Endothelial cell of umbilical vein (primary cell): ENCODE measurements around the gene NSFL1C. TPM values are rescaled to one million over a fixed set of nuclear protein-coding genes. Genes with fewer than 3 reads are reported as not detected.

Experiments used
- BruUV-seq: library from RNA; stranded (reverse); fragments of 400-500 nt; replicated peaks from 2 replicates; lab custom pipeline; 2021; lab: Mats Ljungman, UMichigan
- CTCF ChIA-PET: fragments of 300-600, 350-600 bp; sonication (Branson Sonifier 250); formaldehyde crosslinking; loops from one replicate; lab custom pipeline; 2021; ENCODE audit warnings: antibody characterized with exemption, inconsistent platforms; lab: Charles Lee
- POLR2A ChIA-PET: fragments of 300-600, 350-600 bp; sonication (Branson Sonifier 250); formaldehyde crosslinking; loops from one replicate; lab custom pipeline; 2021; ENCODE audit warnings: antibody characterized with exemption, inconsistent platforms; lab: Charles Lee
- DNase-seq: peaks from one replicate; pipeline ENCODE4 v3.0.0-alpha.2; 2011; ENCODE audit warnings: low read depth, low spot score
- FAIRE-seq: peaks from 2 replicates; lab custom pipeline; 2011; peaks lifted over from hg19 to GRCh38; lab: Jason Lieb, UNC
- H2AFZ ChIP-seq: 2 replicates; pipeline ENCODE4 v1.6.0; 2012; ENCODE audit warnings: low read depth, low read length, control low read depth, inconsistent platforms
- H3K27ac ChIP-seq: 2 replicates; pipeline ENCODE4 v1.5.1; 2011; ENCODE audit warnings: low read depth, mild to moderate bottlenecking, control low read depth, low read length, moderate library complexity; ENCODE audit not compliant: insufficient read depth
- H3K27me3 ChIP-seq, 2 experiments: 2 replicates each; pipeline versions ENCODE4 v1.6.0 to v1.6.1; 2011; ENCODE audit warnings: low read length in 2 of 2, mixed read lengths in 1 of 2; ENCODE audit not compliant: control insufficient read depth in 2 of 2, insufficient read depth in 2 of 2
- H3K36me3 ChIP-seq, 2 experiments: 2 replicates in 1 of 2; 3 replicates in 1 of 2; pipeline ENCODE4 v1.5.1; 2011; ENCODE audit warnings: low read length in 2 of 2, mild to moderate bottlenecking in 1 of 2, moderate library complexity in 1 of 2; ENCODE audit not compliant: control insufficient read depth in 2 of 2, insufficient read depth in 2 of 2; ENCODE audit errors: extremely low read depth in 1 of 2
- H3K4me1 ChIP-seq: 3 replicates; pipeline ENCODE4 v1.5.1; 2011; ENCODE audit warnings: mild to moderate bottlenecking, low read length; ENCODE audit not compliant: control insufficient read depth, insufficient read depth; ENCODE audit errors: extremely low read depth
- H3K4me2 ChIP-seq: 2 replicates; pipeline ENCODE4 v1.6.1; 2011; ENCODE audit warnings: low read length, control low read depth, mixed read lengths; ENCODE audit not compliant: insufficient read depth
- H3K4me3 ChIP-seq, 3 experiments: fragments of 200-600 bp in 1 of 3; sonication (generic), shearing (Covaris generic) in 1 of 3; replicated peaks in 1 of 3; 2 replicates each; pipeline ENCODE4 v1.5.1; 2011 to 2016; ENCODE audit warnings: control low read depth in 3 of 3, low read length in 3 of 3, mild to moderate bottlenecking in 2 of 3, inconsistent platforms in 1 of 3, low read depth in 1 of 3, moderate library complexity in 1 of 3; ENCODE audit not compliant: insufficient read depth in 1 of 3
- H3K79me2 ChIP-seq: 2 replicates; pipeline ENCODE4 v1.6.0; 2012; ENCODE audit warnings: low read length, inconsistent platforms; ENCODE audit not compliant: control insufficient read depth, insufficient read depth
- H3K9ac ChIP-seq: replicated peaks from 2 replicates; pipeline ENCODE3; 2011; ENCODE audit warnings: low read length, control low read depth; ENCODE audit not compliant: insufficient read depth; ENCODE audit errors: extremely low read depth
- H3K9me1 ChIP-seq: replicated peaks from 3 replicates; pipeline ENCODE4 v1.6.0; 2011; ENCODE audit warnings: mild to moderate bottlenecking, low read length; ENCODE audit not compliant: control insufficient read depth, insufficient read depth; ENCODE audit errors: extremely low read depth
- H3K9me3 ChIP-seq: replicated peaks from 2 replicates; pipeline ENCODE4 v1.5.1; 2012; ENCODE audit warnings: low read length, inconsistent platforms; ENCODE audit not compliant: control insufficient read depth, insufficient read depth
- H4K20me1 ChIP-seq: replicated peaks from 2 replicates; pipeline ENCODE3; 2011; ENCODE audit warnings: mild to moderate bottlenecking, low read length; ENCODE audit not compliant: control insufficient read depth, insufficient read depth; ENCODE audit errors: extremely low read depth
- EZH2 ChIP-seq: IDR thresholded peaks from 2 replicates; pipeline ENCODE4 v1.6.1; 2012; ENCODE audit warnings: borderline replicate concordance, low read depth, mild to moderate bottlenecking, moderate library complexity, low read length, inconsistent platforms; ENCODE audit not compliant: severe bottlenecking
- FOS ChIP-seq: IDR thresholded peaks from 2 replicates; pipeline ENCODE4 v1.6.1; 2011; ENCODE audit warnings: mild to moderate bottlenecking, low read length, moderate library complexity, borderline replicate concordance; ENCODE audit not compliant: insufficient read depth
- GATA2 ChIP-seq: IDR thresholded peaks from 2 replicates; pipeline ENCODE4 v1.7.0; 2011; ENCODE audit warnings: low read depth, mild to moderate bottlenecking, moderate library complexity, mixed read lengths, low read length; ENCODE audit not compliant: insufficient read length, insufficient read depth
- JUN ChIP-seq: IDR thresholded peaks from 2 replicates; pipeline ENCODE4 v1.6.1; 2011; ENCODE audit warnings: borderline replicate concordance, low read depth; ENCODE audit not compliant: insufficient read length, insufficient read depth
- MYC ChIP-seq: IDR thresholded peaks from one replicate; pipeline ENCODE4 v1.6.1; 2011; ENCODE audit warnings: mild to moderate bottlenecking, low read depth, low read length
- POLR2A ChIP-seq: IDR thresholded peaks from 2 replicates; pipeline ENCODE4 v1.6.1; 2012; ENCODE audit warnings: low read depth, mild to moderate bottlenecking, control low read depth, low read length
- POLR2AphosphoS5 ChIP-seq: IDR thresholded peaks from 2 replicates; pipeline ENCODE4 v1.6.1; 2012; ENCODE audit warnings: low read depth, mild to moderate bottlenecking, control low read depth, low read length, moderate library complexity; ENCODE audit not compliant: insufficient read depth
- dilution Hi-C: fragments of 300-500 bp; cut with MboI; formaldehyde crosslinking; loops from one replicate; pipeline ENCODE4 v1.15.0; 2019; ENCODE audit warnings: low sequenced_read_pairs; ENCODE audit not compliant: extremely low pct_ligation_motif_present
- intact Hi-C: fragments of 100-400 bp; cut with micrococcal nuclease; formaldehyde crosslinking; loops from one replicate; pipeline ENCODE4 v1.10.0; 2022
- polyA plus RNA-seq, 4 experiments: library from polyadenylated mRNA; depleted of rRNA in 3 of 4; stranded (reverse) in 3 of 4; unstranded in 1 of 4; fragments of >200 nt; gene quantifications; 2 replicates each; pipeline versions ENCODE4 v1.2.1 to v1.2.3, GENCODE V29; 2011 to 2012; ENCODE audit warnings: missing spikeins in 1 of 4
- total RNA-seq: library from RNA; stranded (reverse); gene quantifications from 2 replicates; pipeline ENCODE4 v1.2.3, GENCODE V29; 2021
- TF ChIP-seq, protein P1 (sequence below), 2 donors: IDR thresholded peaks; 1 replicate in 1 of 2; 2 replicates in 1 of 2; pipeline ENCODE4 v1.5.1; 2011; ENCODE audit warnings: low read length in 2 of 2, mild to moderate bottlenecking in 2 of 2, moderate library complexity in 2 of 2, control low read depth in 1 of 2, inconsistent platforms in 1 of 2, low read depth in 1 of 2; ENCODE audit not compliant: insufficient read depth in 1 of 2; ENCODE audit errors: extremely low read depth in 1 of 2
- TF ChIP-seq, protein P2 (sequence below): IDR thresholded peaks from 2 replicates; pipeline ENCODE4 v1.6.1; 2011; ENCODE audit not compliant: insufficient read depth, insufficient read length

The NSFL1C gene
- total and polyA plus RNA-seq, 2 donors (not counting 3 experiments of a cell fraction or from before 2014, with no cell fraction given): 27.3 to 95.7 TPM

DNA sequence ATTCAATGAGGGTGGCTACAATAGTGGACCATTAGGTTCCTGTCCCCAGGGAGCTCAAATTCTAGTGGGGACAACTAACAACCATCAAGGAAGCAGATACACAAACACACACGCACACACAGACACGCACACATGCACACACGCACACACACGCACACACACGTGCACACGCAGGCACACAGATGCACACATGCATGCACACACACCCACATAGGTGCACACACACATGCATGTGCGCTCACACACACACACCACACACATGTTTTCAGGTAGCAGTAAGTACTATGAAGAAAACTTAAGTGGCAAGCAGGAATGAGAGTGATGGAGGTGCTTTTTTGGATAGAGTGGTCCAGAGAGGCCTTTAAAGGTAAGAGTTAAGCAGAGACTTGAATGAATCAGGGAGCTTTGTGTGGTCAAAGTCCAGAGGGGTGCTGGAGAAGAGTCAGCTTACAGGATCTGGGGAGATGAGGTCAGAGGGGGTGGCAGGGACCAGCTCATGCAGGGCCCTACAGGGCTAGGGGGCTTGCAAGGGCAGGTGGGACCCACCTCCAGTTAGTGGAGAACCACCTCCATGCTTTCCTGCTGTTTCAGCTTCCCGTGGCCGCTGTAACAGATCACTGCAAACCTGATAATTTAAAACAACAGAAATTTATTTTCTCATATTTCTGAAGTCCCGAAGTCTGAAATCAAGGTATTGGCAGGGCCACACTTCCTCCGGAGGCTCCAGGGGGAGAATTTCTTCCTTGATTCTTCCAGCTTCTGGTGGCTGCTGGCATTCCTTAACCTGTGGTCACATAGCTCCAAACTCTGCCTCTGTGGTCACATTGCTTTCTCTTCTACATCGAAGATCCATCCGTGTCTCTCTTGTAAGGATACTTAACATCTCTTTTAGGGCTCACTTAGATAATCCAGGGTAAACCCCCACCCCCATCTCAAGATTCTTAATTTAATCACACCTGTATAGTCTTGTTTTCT lies 6.9 kb upstream of the NSFL1C start:
- Histone ChIP-seq H3K4me2 (no peak overlapping the region), H3K27me3 (no peaks in the 10 kb centered on the region), H3K79me2 (no peaks in the 10 kb centered on the region), H3K9me1 (no peaks in the 10 kb centered on the region), H4K20me1 (no peaks in the 10 kb centered on the region), H3K36me3 (peaks cover 0 to 4% of the 10 kb centered on the region in 2 experiments), H2AFZ (no peak overlapping the region), H3K27ac (no peak overlapping the region), H3K4me1 (peaks cover 16% of the 10 kb centered on the region), H3K9ac (no peak overlapping the region), H3K9me3 (no peaks in the 10 kb centered on the region), H3K4me3 (no peak overlapping the region)
- intact Hi-C loops (no loop called here), dilution Hi-C loops (no loop called here)
- BruUV-seq: no TSS peak
- CTCF ChIA-PET: interaction anchor here (1.3 to 14.3 kb wide), 5 partner anchors 13 to 304 kb away, joined by 3 to 229 read pairs (median 6); partner anchors contain the start of gene SIRPB2
- TF ChIP-seq JUN (no peak), POLR2A (no peak), MYC (no peak), FOS (no peak), EZH2 (no peak), POLR2AphosphoS5 (no peak), GATA2 (no peak)
- TF ChIP-seq, protein P1, sequence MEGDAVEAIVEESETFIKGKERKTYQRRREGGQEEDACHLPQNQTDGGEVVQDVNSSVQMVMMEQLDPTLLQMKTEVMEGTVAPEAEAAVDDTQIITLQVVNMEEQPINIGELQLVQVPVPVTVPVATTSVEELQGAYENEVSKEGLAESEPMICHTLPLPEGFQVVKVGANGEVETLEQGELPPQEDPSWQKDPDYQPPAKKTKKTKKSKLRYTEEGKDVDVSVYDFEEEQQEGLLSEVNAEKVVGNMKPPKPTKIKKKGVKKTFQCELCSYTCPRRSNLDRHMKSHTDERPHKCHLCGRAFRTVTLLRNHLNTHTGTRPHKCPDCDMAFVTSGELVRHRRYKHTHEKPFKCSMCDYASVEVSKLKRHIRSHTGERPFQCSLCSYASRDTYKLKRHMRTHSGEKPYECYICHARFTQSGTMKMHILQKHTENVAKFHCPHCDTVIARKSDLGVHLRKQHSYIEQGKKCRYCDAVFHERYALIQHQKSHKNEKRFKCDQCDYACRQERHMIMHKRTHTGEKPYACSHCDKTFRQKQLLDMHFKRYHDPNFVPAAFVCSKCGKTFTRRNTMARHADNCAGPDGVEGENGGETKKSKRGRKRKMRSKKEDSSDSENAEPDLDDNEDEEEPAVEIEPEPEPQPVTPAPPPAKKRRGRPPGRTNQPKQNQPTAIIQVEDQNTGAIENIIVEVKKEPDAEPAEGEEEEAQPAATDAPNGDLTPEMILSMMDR (IDR thresholded peaks at IDR 0.05; ENCODE audit: extremely low read depth in 1 of 2, insufficient read depth in 1 of 2, low read depth in 1 of 2, low read length in 2 of 2): no peak
- TF ChIP-seq, protein P2, sequence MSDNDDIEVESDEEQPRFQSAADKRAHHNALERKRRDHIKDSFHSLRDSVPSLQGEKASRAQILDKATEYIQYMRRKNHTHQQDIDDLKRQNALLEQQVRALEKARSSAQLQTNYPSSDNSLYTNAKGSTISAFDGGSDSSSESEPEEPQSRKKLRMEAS: no peak
- FAIRE-seq (no peak), DNase-seq (no peak)
- POLR2A ChIA-PET: no interaction called here
